ENCODE results near the gene SULT2B1.

The SULT2B1 gene

GRCh38 chr19:48617146-48617937 is 65.4 kb downstream of the SULT2B1 start:
- H3K9me3 ChIP-seq (ENCODE audit: control insufficient read depth in 5 of 5, low read length in 5 of 5), result no peaks in the 10 kb centered on the region
- H3K4me1 ChIP-seq (ENCODE audit: control insufficient read depth in 5 of 5, insufficient read depth in 5 of 5, low read length in 5 of 5), result peaks cover 10 to 46% (median 35%) of the 10 kb centered on the region in 5 donors
- H3K27me3 ChIP-seq (ENCODE audit: control insufficient read depth in 5 of 5, insufficient read depth in 4 of 5, low read length in 5 of 5), result no peaks in the 10 kb centered on the region
- peak overlapping the region; percentile 86 to 98 (median 97) for H3K4me3 ChIP-seq (ENCODE audit: low read depth in 1 of 5, low read length in 5 of 5)
- peak overlapping the region; percentile 81 to 97 (median 88) for H3K9ac ChIP-seq (ENCODE audit: low read length in 5 of 5)
- peaks cover 0 to 32% (median 30%) of the 10 kb centered on the region in 5 donors for H3K36me3 ChIP-seq (ENCODE audit: control insufficient read depth in 5 of 5, insufficient read depth in 5 of 5, low read length in 5 of 5)
- peak overlapping the region; percentile 89 for H3K27ac ChIP-seq (ENCODE audit: low read depth, low read length)

- Histone ChIP-seq H3K9me3 (ENCODE audit: control insufficient read depth in 5 of 5, low read length in 5 of 5) (no peaks in the 10 kb centered on the region), H3K36me3 (ENCODE audit: control insufficient read depth in 5 of 5, insufficient read depth in 5 of 5, low read length in 5 of 5) (peaks cover 0 to 32% (median 30%) of the 10 kb centered on the region in 5 donors), H3K27ac (ENCODE audit: low read depth, low read length) (peak overlapping the region; percentile 89), H3K4me1 (ENCODE audit: control insufficient read depth in 5 of 5, insufficient read depth in 5 of 5, low read length in 5 of 5) (peaks cover 11 to 55% (median 40%) of the 10 kb centered on the region in 5 donors), H3K4me3 (ENCODE audit: low read depth in 1 of 5, low read length in 5 of 5) (peak overlapping the region; percentile 86 to 98 (median 97)), H3K9ac (ENCODE audit: low read length in 5 of 5) (peak overlapping the region; percentile 81 to 97 (median 88)), H3K27me3 (ENCODE audit: control insufficient read depth in 5 of 5, insufficient read depth in 4 of 5, low read length in 5 of 5) (no peaks in the 10 kb centered on the region)
Measured at GRCh38 chr19:48618278-48618915, 66.4 kb downstream of the SULT2B1 start.

GRCh38 chr19:48618916-48619691 is 67.1 kb downstream of the SULT2B1 start, which contains the start of the genes RPL18 and SPHK2:
Gene RPL18, minus strand, starts transcription at chr19:48619178. Its CDS starts 35 bp downstream, at chr19:48619143.
Gene SPHK2, plus strand, starts transcription at chr19:48619506. Its CDS starts 1,009 bp downstream, at chr19:48620515.
- H3K27ac ChIP-seq (ENCODE audit: low read depth, low read length), result peak within 1 kb of the TSS; percentile 89

DNA sequence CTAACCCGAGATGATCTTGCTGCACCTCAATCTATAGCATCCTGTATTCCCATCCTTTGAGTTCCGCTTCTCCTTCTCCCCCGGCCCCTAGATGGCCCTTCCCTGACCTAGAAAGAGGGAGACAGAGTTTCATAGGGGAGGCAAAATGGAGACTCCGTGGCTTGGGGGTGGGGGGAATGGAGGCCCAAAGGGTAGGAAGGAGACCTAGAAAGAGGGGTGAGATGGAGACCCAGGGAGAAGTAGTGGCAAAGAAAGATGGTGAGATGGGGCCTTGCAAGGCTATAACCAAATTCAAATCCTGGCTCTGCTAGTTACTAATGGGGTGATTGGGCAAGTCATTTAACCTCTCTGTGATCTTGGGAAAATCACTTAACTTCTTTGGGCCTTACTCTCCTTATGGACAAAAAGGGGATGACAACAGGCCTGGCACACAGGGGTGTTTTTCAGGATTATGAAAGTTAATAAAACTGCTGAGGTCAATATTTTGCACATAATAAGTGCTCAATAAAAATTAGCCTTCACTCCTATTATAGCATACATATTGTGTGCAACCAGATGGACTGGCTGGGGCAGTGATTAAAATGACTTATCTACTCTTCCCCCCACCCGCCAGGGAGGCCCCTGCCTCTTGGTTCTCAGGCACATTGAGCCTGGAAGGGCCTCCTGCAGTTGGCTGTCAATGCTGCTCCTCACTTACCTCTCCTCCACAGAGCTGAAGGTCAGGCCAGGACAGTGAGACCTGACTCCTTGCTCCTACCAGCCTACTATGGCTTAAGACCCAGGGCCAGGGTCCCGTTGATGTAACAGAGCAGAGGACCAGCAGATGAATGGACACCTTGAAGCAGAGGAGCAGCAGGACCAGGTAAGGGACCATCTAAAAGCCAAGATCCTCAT is 68.0 kb downstream of the SULT2B1 start:
- Histone ChIP-seq H3K27me3 (ENCODE audit: control insufficient read depth in 5 of 5, insufficient read depth in 4 of 5, low read length in 5 of 5) (no peaks in the 10 kb centered on the region), H3K27ac (ENCODE audit: low read depth, low read length) (peak overlapping the region; percentile 89), H3K9me3 (ENCODE audit: control insufficient read depth in 5 of 5, low read length in 5 of 5) (no peaks in the 10 kb centered on the region), H3K4me3 (ENCODE audit: low read depth in 1 of 5, low read length in 5 of 5) (peak overlapping the region; percentile 85 to 97 (median 97)), H3K4me1 (ENCODE audit: control insufficient read depth in 5 of 5, insufficient read depth in 5 of 5, low read length in 5 of 5) (peaks cover 16 to 63% (median 52%) of the 10 kb centered on the region in 5 donors), H3K36me3 (ENCODE audit: control insufficient read depth in 5 of 5, insufficient read depth in 5 of 5, low read length in 5 of 5) (peaks cover 0 to 29% (median 28%) of the 10 kb centered on the region in 5 donors), H3K9ac (ENCODE audit: low read length in 5 of 5) (peak overlapping the region; percentile 70 to 95 (median 84))

More at GRCh38 chr19:48618916-48619691, 67.1 kb downstream of the SULT2B1 start, which contains the start of the genes RPL18 and SPHK2:
- H3K4me1 ChIP-seq (ENCODE audit: control insufficient read depth in 5 of 5, insufficient read depth in 5 of 5, low read length in 5 of 5), result peaks cover 16 to 58% (median 45%) of the 10 kb centered on the region in 5 donors
- no peaks in the 10 kb centered on the region for H3K9me3 ChIP-seq (ENCODE audit: control insufficient read depth in 5 of 5, low read length in 5 of 5)
- H3K9ac ChIP-seq (ENCODE audit: low read length in 5 of 5), result peak within 1 kb of the TSS; percentile 84 to 97 (median 90)
- H3K4me3 ChIP-seq (ENCODE audit: low read depth in 1 of 5, low read length in 5 of 5), result peak within 1 kb of the TSS; percentile 86 to 98 (median 97)
- no peaks in the 10 kb centered on the region for H3K27me3 ChIP-seq (ENCODE audit: control insufficient read depth in 5 of 5, insufficient read depth in 4 of 5, low read length in 5 of 5)
- peaks cover 0 to 32% (median 30%) of the 10 kb centered on the region in 5 donors for H3K36me3 ChIP-seq (ENCODE audit: control insufficient read depth in 5 of 5, insufficient read depth in 5 of 5, low read length in 5 of 5)

DNA sequence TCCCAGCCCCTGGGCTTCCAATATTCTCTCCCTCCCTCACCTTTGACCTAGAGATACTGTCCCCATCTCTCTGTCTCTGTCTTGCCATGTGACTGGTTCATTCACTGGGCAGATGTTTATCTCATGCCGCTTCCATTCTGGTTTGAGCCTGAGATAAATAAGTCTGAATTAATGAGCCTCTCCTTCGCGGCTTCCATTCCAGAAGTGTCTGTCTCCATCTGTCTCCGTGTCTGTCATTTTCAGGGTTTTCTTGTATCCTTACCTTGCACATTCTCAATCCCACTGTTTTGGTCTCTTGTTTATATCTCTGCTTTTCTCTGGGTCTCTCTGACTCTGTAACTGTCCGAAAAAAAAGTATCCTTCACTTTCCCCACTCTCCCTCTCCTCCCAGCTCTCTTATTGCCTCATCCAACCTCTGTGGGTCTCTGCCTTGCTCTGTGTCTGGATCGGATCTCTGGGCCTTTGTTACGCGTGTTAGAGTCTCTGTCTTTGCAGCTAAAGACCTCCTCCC is 71.6 kb downstream of the SULT2B1 start:
- H3K36me3 ChIP-seq (ENCODE audit: control insufficient read depth in 5 of 5, insufficient read depth in 5 of 5, low read length in 5 of 5), result peaks cover 0 to 11% (median 2%) of the 10 kb centered on the region in 5 donors
- H3K4me1 ChIP-seq (ENCODE audit: control insufficient read depth in 5 of 5, insufficient read depth in 5 of 5, low read length in 5 of 5), result peaks cover 8 to 54% (median 37%) of the 10 kb centered on the region in 5 donors
- no peaks in the 10 kb centered on the region for H3K27me3 ChIP-seq (ENCODE audit: control insufficient read depth in 5 of 5, insufficient read depth in 4 of 5, low read length in 5 of 5)
- peak overlapping the region; percentile 65 for H3K27ac ChIP-seq (ENCODE audit: low read depth, low read length)
- no peaks in the 10 kb centered on the region for H3K9me3 ChIP-seq (ENCODE audit: control insufficient read depth in 5 of 5, low read length in 5 of 5)
- peak overlapping the region; percentile 0 to 68 (median 34) for H3K9ac ChIP-seq (ENCODE audit: low read length in 5 of 5)
- peak overlapping the region; percentile 32 to 64 (median 59) for H3K4me3 ChIP-seq (ENCODE audit: low read depth in 1 of 5, low read length in 5 of 5)

DNA sequence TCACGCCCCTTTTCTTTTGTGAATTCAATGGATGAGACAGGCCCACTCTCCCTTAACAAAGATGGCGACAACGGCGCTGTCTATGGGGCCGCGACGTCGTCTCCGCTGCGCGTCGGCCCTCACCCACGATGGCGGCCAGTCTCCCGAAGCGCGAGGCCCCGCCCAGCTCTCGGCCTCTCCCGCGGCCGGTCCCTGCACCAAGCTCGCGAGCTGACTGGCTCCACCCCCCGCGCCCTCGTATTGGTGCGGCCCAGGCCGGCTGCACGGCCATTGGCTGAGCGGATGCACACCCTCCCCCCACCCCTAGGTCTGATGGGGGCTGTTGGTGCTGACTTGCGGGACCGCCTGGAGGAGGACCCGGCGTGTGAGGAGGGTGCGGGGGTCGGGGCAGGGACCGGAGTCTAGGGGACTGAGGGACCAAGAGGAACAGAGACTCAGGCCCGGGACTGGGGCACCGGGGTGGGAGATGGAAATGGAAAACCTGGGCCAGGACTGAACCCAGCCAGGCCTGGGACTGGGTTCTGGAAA is 72.2 kb downstream of the SULT2B1 start:
- peaks cover 7 to 57% (median 37%) of the 10 kb centered on the region in 5 donors for H3K4me1 ChIP-seq (ENCODE audit: control insufficient read depth in 5 of 5, insufficient read depth in 5 of 5, low read length in 5 of 5)

GRCh38 chr19:48624791-48625723 is 73.1 kb downstream of the SULT2B1 start:
- H3K9me3 ChIP-seq (ENCODE audit: control insufficient read depth in 5 of 5, low read length in 5 of 5), result no peaks in the 10 kb centered on the region
- H3K27ac ChIP-seq (ENCODE audit: low read depth, low read length), result no peak overlapping the region
- peak overlapping the region in 4 of 5 donors; percentile 47 to 63 (median 53) for H3K4me3 ChIP-seq (ENCODE audit: low read depth in 1 of 5, low read length in 5 of 5)
- peak overlapping the region in 2 of 5 donors; percentile 59 to 76 for H3K9ac ChIP-seq (ENCODE audit: low read length in 5 of 5)
- peaks cover 6 to 57% (median 31%) of the 10 kb centered on the region in 5 donors for H3K4me1 ChIP-seq (ENCODE audit: control insufficient read depth in 5 of 5, insufficient read depth in 5 of 5, low read length in 5 of 5)
- no peaks in the 10 kb centered on the region for H3K27me3 ChIP-seq (ENCODE audit: control insufficient read depth in 5 of 5, insufficient read depth in 4 of 5, low read length in 5 of 5)
- peaks cover 0 to 21% (median 2%) of the 10 kb centered on the region in 5 donors for H3K36me3 ChIP-seq (ENCODE audit: control insufficient read depth in 5 of 5, insufficient read depth in 5 of 5, low read length in 5 of 5)

More for the DNA sequence above, 72.2 kb downstream of the SULT2B1 start:
- peaks cover 0 to 11% (median 2%) of the 10 kb centered on the region in 5 donors for H3K36me3 ChIP-seq (ENCODE audit: control insufficient read depth in 5 of 5, insufficient read depth in 5 of 5, low read length in 5 of 5)
- H3K4me3 ChIP-seq (ENCODE audit: low read depth in 1 of 5, low read length in 5 of 5), result peak overlapping the region; percentile 53 to 64 (median 60)
- peak overlapping the region; percentile 65 for H3K27ac ChIP-seq (ENCODE audit: low read depth, low read length)
- no peaks in the 10 kb centered on the region for H3K27me3 ChIP-seq (ENCODE audit: control insufficient read depth in 5 of 5, insufficient read depth in 4 of 5, low read length in 5 of 5)
- peak overlapping the region in 3 of 5 donors; percentile 34 to 76 (median 65) for H3K9ac ChIP-seq (ENCODE audit: low read length in 5 of 5)
- no peaks in the 10 kb centered on the region for H3K9me3 ChIP-seq (ENCODE audit: control insufficient read depth in 5 of 5, low read length in 5 of 5)

DNA sequence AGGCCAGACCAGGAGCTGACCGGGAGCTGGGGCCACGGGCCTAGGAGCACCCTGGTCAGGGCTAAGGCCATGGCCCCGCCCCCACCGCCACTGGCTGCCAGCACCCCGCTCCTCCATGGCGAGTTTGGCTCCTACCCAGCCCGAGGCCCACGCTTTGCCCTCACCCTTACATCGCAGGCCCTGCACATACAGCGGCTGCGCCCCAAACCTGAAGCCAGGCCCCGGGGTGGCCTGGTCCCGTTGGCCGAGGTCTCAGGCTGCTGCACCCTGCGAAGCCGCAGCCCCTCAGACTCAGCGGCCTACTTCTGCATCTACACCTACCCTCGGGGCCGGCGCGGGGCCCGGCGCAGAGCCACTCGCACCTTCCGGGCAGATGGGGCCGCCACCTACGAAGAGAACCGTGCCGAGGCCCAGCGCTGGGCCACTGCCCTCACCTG is 73.9 kb downstream of the SULT2B1 start:
- peaks cover 6 to 62% (median 36%) of the 10 kb centered on the region in 5 donors for H3K4me1 ChIP-seq (ENCODE audit: control insufficient read depth in 5 of 5, insufficient read depth in 5 of 5, low read length in 5 of 5)

More for the DNA sequence above, 73.9 kb downstream of the SULT2B1 start:
- Histone ChIP-seq H3K9ac (ENCODE audit: low read length in 5 of 5) (no peak overlapping the region), H3K9me3 (ENCODE audit: control insufficient read depth in 5 of 5, low read length in 5 of 5) (no peaks in the 10 kb centered on the region), H3K4me3 (ENCODE audit: low read depth in 1 of 5, low read length in 5 of 5) (no peak overlapping the region), H3K36me3 (ENCODE audit: control insufficient read depth in 5 of 5, insufficient read depth in 5 of 5, low read length in 5 of 5) (peaks cover 0 to 26% (median 3%) of the 10 kb centered on the region in 5 donors), H3K27ac (ENCODE audit: low read depth, low read length) (no peak overlapping the region), H3K27me3 (ENCODE audit: control insufficient read depth in 5 of 5, insufficient read depth in 4 of 5, low read length in 5 of 5) (no peaks in the 10 kb centered on the region)
